ENCODE data around the gene KCTD13. TPM values are rescaled to one million over a fixed set of nuclear protein-coding genes. Genes with fewer than 3 reads are reported as not detected.

Gene KCTD13
- total and polyA plus RNA-seq, 2 of the 8 experiments (the other 6 are each of a cell fraction or from before 2014, with no cell fraction given), result 9.2 to 10.8 TPM

- TF ChIP-seq ZNF274 (IDR thresholded peaks at IDR 0.05; ENCODE audit: borderline replicate concordance, extremely low read depth, low read length) (no peak), EP300 (IDR thresholded peaks at IDR 0.05; ENCODE audit: borderline replicate concordance in 1 of 2, low read depth in 2 of 2, low read length in 2 of 2) (no peak)
- TF ChIP-seq, protein P1, sequence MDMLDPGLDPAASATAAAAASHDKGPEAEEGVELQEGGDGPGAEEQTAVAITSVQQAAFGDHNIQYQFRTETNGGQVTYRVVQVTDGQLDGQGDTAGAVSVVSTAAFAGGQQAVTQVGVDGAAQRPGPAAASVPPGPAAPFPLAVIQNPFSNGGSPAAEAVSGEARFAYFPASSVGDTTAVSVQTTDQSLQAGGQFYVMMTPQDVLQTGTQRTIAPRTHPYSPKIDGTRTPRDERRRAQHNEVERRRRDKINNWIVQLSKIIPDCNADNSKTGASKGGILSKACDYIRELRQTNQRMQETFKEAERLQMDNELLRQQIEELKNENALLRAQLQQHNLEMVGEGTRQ (IDR thresholded peaks at IDR 0.05; ENCODE audit: low read length), result no peak
These were observed 1.3 kb upstream of the KCTD13 start (continued) for GRCh38 chr16:29927070-29927905.

Data from H1 (cell line).